Measurements from ENCODE around the gene TSHZ2.

DNA sequence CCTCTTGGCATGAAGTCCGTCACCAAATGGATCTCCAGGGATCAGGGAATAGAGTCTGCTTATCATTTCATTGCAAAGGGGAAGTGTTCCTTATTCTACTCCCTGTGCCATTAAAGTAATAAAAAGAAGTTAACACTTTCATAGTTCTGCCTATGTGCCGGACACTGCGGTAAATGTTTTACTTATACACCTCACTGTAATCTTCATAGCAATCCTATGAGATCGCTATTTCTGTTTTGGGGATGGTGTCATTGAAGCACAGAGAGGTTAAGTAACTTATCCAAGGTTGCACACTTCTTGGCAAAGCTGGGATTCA, 177.7 kb downstream of the TSHZ2 start:
- TF ChIP-seq CTCF (IDR thresholded peaks at IDR 0.05; ENCODE audit: low read depth, low read length) (no peak), EZH2phosphoT487 (IDR thresholded peaks at IDR 0.05; ENCODE audit: low read depth) (no peak)
